GM12878 (cell line): ENCODE data around the gene DIRAS1. TPM values are rescaled to one million over a fixed set of nuclear protein-coding genes. Genes with fewer than 3 reads are reported as not detected.
A peak's percentile ranks its signal among the peaks of the same experiment; 100 is the strongest.

Experiments used
- ATAC-seq: fragments of 200-7000 bp; cut with Tn5 transposase; 3 replicates; pipeline ENCODE4 v1.9.1; 2020; ENCODE audit warnings: mild to moderate bottlenecking, moderate library complexity
- BruUV-seq: library from RNA; stranded (reverse); fragments of 400-500 nt; replicated peaks from 2 replicates; lab custom pipeline; 2021; lab: Mats Ljungman, UMichigan
- CTCF ChIA-PET: fragments of 300-600 bp; sonication (Branson Sonifier 250); formaldehyde crosslinking; extraction: SDS; loops from one replicate; lab custom pipeline; 2021; ENCODE audit warnings: inconsistent platforms; lab: Yijun Ruan, JAX
- POLR2A ChIA-PET: fragments of 350-600 bp; formaldehyde crosslinking; extraction: SDS; loops from one replicate; lab custom pipeline; 2021; ENCODE audit warnings: inconsistent platforms; lab: Charles Lee
- RAD21 ChIA-PET: fragments of 300-600 bp; sonication (Branson Sonifier 250); formaldehyde crosslinking; loops from one replicate; lab custom pipeline; 2023; ENCODE audit warnings: antibody characterized with exemption; ENCODE audit not compliant: unreplicated experiment; lab: Charles Lee
- SMC1A ChIA-PET: fragments of 300-600 bp; sonication (Branson Sonifier 250); formaldehyde crosslinking; loops from one replicate; lab custom pipeline; 2023; ENCODE audit not compliant: unreplicated experiment, uncharacterized antibody; lab: Charles Lee
- DNase-seq: peaks from one replicate; pipeline ENCODE4 v3.0.0-alpha.2; 2011; ENCODE audit warnings: low read depth, low spot score
- FAIRE-seq: peaks from 3 replicates; lab custom pipeline; 2011; peaks lifted over from hg19 to GRCh38; lab: Jason Lieb, UNC
- H2AFZ ChIP-seq: 2 replicates; pipeline ENCODE4 v1.6.0; 2011; ENCODE audit warnings: low read depth, low read length, control low read depth; ENCODE audit not compliant: control insufficient read depth
- H3K27ac ChIP-seq: 2 replicates; pipeline ENCODE4 v1.5.1; 2011; ENCODE audit warnings: control low read depth; ENCODE audit not compliant: control insufficient read depth, insufficient read depth
- H3K27me3 ChIP-seq, 2 experiments: replicated peaks in 1 of 2; 2 replicates each; pipeline versions ENCODE4 v1.6.0 to v1.6.1; 2011; ENCODE audit warnings: low read length in 1 of 2; ENCODE audit not compliant: control insufficient read depth in 2 of 2, insufficient read depth in 2 of 2
- H3K36me3 ChIP-seq, 2 experiments: 2 replicates each; pipeline ENCODE4 v1.5.1; 2011; ENCODE audit warnings: low read length in 1 of 2; ENCODE audit not compliant: control insufficient read depth in 2 of 2, insufficient read depth in 2 of 2
- H3K4me1 ChIP-seq: 2 replicates; pipeline ENCODE4 v1.6.1; 2011; ENCODE audit warnings: mild to moderate bottlenecking, low read length, moderate library complexity, mixed read lengths; ENCODE audit not compliant: control insufficient read depth, insufficient read depth
- H3K4me2 ChIP-seq: 2 replicates; pipeline ENCODE4 v1.6.0; 2011; ENCODE audit warnings: control low read depth; ENCODE audit not compliant: control insufficient read depth, insufficient read depth
- H3K4me3 ChIP-seq: fragments of 200-600 bp; sonication (generic); 2 replicates; pipeline ENCODE4 v1.5.1; 2016
- H3K79me2 ChIP-seq: 2 replicates; pipeline ENCODE4 v1.6.0; 2011; ENCODE audit warnings: low read length; ENCODE audit not compliant: control insufficient read depth, insufficient read depth
- H3K9ac ChIP-seq: 2 replicates; pipeline ENCODE4 v1.8.0; 2011; ENCODE audit warnings: low read length, control low read depth, mixed read lengths; ENCODE audit not compliant: control insufficient read depth, insufficient read depth
- H3K9me3 ChIP-seq: replicated peaks from 3 replicates; pipeline ENCODE4 v1.5.1; 2011; ENCODE audit warnings: mild to moderate bottlenecking, low read length; ENCODE audit not compliant: control insufficient read depth, insufficient read depth
- H4K20me1 ChIP-seq: 2 replicates; pipeline ENCODE4 v1.6.0; 2011; ENCODE audit not compliant: control insufficient read depth, insufficient read depth
- HDAC6 ChIP-seq: fragments of 200-600 bp; sonication (generic); IDR thresholded peaks from one replicate; pipeline ENCODE4 v1.8.0; 2017; ENCODE audit warnings: antibody characterized with exemption; ENCODE audit not compliant: unreplicated experiment
- IRF4 ChIP-seq: IDR thresholded peaks from 2 replicates; pipeline ENCODE4 v1.6.1; 2011; ENCODE audit warnings: low read depth, low read length
- PML ChIP-seq: IDR thresholded peaks from 2 replicates; pipeline ENCODE4 v1.6.1; 2012; ENCODE audit warnings: low read length, inconsistent platforms
- POLR2A ChIP-seq: IDR thresholded peaks from 2 replicates; pipeline ENCODE4 v1.6.1; 2011; ENCODE audit warnings: low read depth, mild to moderate bottlenecking, low read length
- RFX5 ChIP-seq: IDR thresholded peaks from 2 replicates; pipeline ENCODE4 v1.6.1; 2011; ENCODE audit warnings: low read depth, low read length, improper control_type of control experiment
- WGBS: methylation state at CpG from one replicate; pipeline ENCODE4 v1.1.6; 2016; ENCODE audit warnings: low lambda C conversion rate; ENCODE audit not compliant: insufficient replicate concordance, insufficient coverage; ENCODE audit errors: missing lambda C conversion rate; 5-methylcytosine and 5-hydroxymethylcytosine counted together
- in situ Hi-C: fragments of 300-500 bp; cut with MboI; formaldehyde crosslinking; loops from 9 replicates; pipeline ENCODE4 v1.14.3; 2018; ENCODE audit warnings: mixed read lengths
- intact Hi-C: fragments of 100-400 bp; cut with micrococcal nuclease; formaldehyde crosslinking; loops from one replicate; pipeline ENCODE4 v1.14.2; 2022; ENCODE audit not compliant: unreplicated experiment
- polyA plus RNA-seq, 11 experiments: library from polyadenylated mRNA; depleted of rRNA in 4 of 11; unstranded in 6 of 11; stranded (reverse) in 5 of 11; fragments of >200 nt; fragmentation: Nextera tagmentation in 4 of 11; fragmentation: Illumina TruSeq in 1 of 11; extraction: Ambion mirVana in 4 of 11; extraction: Trizol in 1 of 11; gene quantifications; 1 replicate in 1 of 11; 2 replicates in 10 of 11; pipeline versions ENCODE4 v1.2.1 to v1.2.3, GENCODE V29; 2011 to 2016; ENCODE audit warnings: inconsistent platforms in 2 of 11, missing spikeins in 2 of 11, low read depth in 1 of 11
- total RNA-seq, 4 experiments: library from RNA; depleted of rRNA in 3 of 4; stranded (reverse); fragments of >200 nt in 3 of 4; fragmentation: Illumina TruSeq in 1 of 4; extraction: Trizol in 1 of 4; gene quantifications; 2 replicates each; pipeline versions ENCODE4 v1.2.1 to v1.2.3, GENCODE V29; 2013 to 2021
- TF ChIP-seq, protein P1 (sequence below): fragments of 450-650 bp; formaldehyde crosslinking; IDR thresholded peaks from 2 replicates; pipeline ENCODE4 v1.4.0; 2020; ENCODE audit warnings: mild to moderate bottlenecking, moderate library complexity

The DIRAS1 gene
- total and polyA plus RNA-seq, 10 of the 15 experiments (the other 5 are each of a cell fraction or from before 2014, with no cell fraction given), result 0.04 to 0.18 (median 0.08) TPM; not detected in 3

DNA sequence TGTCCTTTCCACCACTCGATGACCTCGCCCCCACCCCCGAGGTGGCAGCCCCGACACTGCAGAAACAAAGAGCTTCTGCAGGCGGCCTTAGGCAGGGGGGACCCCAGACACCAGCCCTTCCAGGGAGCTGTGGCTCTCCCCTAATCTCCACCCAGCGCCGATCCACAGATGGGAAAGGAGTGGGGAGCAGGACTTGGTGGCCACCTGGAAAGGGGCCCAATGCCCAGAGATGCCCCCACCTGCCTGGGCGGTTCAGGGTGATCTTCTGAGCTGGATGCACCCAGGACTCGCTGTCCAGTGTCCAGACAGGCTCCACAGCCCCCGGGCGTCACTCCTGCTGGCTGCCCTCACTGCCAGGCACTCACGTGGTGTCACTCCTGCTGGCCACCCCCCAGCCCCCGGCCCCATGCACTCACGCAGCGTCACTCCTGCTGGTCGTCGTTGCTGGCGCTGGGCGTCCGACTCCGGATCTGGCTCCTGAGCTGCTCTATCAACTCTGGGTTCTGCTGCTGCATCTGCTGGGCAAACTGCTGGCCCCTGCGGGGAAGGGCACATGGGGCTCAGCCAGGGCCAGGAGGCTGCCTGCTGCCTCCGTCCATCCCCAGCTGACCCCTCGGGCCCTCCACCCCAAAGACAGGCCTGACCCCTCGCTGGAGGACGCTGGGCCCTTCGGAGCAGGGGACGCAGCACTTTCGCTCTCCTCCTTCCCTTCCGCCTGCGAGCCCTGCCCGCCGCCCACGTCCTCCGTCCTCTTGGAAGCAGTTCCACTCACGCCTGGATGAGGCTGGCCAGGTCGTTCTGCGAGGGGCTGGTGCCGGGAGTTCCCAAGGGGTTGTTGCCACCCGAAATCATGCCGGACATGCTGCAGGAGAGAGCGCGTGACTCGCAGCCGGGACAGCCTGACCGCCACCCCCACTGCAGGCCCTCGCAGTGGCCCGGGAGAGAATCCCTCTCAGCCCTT is 36.0 kb upstream of the DIRAS1 start:
- intact Hi-C loops (no loop called here), in situ Hi-C loops (no loop called here)
- BruUV-seq, result no TSS peak
- Histone ChIP-seq H3K4me1 (no peaks in the 10 kb centered on the region; the same call in 1 of the 2 replicates), H2AFZ (no peak overlapping the region), H3K27ac (no peak overlapping the region), H3K4me3 (no peak overlapping the region), H3K4me2 (no peak overlapping the region), H3K9ac (no peak overlapping the region), H4K20me1 (no peaks in the 10 kb centered on the region), H3K79me2 (no peaks in the 10 kb centered on the region), H3K36me3 (peaks cover 8 to 30% of the 10 kb centered on the region in 2 experiments), H3K9me3 (no peaks in the 10 kb centered on the region), H3K27me3 (no peaks in the 10 kb centered on the region)
- WGBS, result 93% methylated on average over 47 of the region's 48 CpGs
- POLR2A ChIA-PET, result no interaction called here
- CTCF ChIA-PET, result interaction anchor here (0.6 kb wide), 1 partner anchor 74 kb away, joined by 4 read pairs; no protein-coding TSS in a partner anchor
- SMC1A ChIA-PET, result no interaction called here
- ATAC-seq, result no peak
- DNase-seq, result no peak
- FAIRE-seq, result no peak
- TF ChIP-seq, protein P1, sequence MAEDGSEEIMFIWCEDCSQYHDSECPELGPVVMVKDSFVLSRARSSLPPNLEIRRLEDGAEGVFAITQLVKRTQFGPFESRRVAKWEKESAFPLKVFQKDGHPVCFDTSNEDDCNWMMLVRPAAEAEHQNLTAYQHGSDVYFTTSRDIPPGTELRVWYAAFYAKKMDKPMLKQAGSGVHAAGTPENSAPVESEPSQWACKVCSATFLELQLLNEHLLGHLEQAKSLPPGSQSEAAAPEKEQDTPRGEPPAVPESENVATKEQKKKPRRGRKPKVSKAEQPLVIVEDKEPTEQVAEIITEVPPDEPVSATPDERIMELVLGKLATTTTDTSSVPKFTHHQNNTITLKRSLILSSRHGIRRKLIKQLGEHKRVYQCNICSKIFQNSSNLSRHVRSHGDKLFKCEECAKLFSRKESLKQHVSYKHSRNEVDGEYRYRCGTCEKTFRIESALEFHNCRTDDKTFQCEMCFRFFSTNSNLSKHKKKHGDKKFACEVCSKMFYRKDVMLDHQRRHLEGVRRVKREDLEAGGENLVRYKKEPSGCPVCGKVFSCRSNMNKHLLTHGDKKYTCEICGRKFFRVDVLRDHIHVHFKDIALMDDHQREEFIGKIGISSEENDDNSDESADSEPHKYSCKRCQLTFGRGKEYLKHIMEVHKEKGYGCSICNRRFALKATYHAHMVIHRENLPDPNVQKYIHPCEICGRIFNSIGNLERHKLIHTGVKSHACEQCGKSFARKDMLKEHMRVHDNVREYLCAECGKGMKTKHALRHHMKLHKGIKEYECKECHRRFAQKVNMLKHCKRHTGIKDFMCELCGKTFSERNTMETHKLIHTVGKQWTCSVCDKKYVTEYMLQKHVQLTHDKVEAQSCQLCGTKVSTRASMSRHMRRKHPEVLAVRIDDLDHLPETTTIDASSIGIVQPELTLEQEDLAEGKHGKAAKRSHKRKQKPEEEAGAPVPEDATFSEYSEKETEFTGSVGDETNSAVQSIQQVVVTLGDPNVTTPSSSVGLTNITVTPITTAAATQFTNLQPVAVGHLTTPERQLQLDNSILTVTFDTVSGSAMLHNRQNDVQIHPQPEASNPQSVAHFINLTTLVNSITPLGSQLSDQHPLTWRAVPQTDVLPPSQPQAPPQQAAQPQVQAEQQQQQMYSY (CRISPR knock-in tag), result no peak
- TF ChIP-seq HDAC6, result no peak
- TF ChIP-seq PML, result no peak
- no peak for TF ChIP-seq RFX5
- 0 out of 2 replicates have a peak, but pooled peaks have one; percentile 18 for TF ChIP-seq POLR2A
- no peak for TF ChIP-seq IRF4
- RAD21 ChIA-PET, result no interaction called here
